Upper lobe of left lung (tissue), 6 donors: ENCODE data around the gene ELAVL2. TPM values are rescaled to one million over a fixed set of nuclear protein-coding genes. Genes with fewer than 3 reads are reported as not detected.
A peak's percentile ranks its signal among the peaks of the same experiment; 100 is the strongest.

ENCODE experiments used
- ATAC-seq, 2 donors: fragments of 200-7000 bp; cut with Tn5 transposase; one replicate each; pipeline ENCODE4 v1.9.1; 2022; ENCODE audit warnings: mild to moderate bottlenecking in 2 of 2, moderate library complexity in 2 of 2; ENCODE audit not compliant: low FRiP score in 2 of 2
- DNase-seq, 2 donors: peaks; one replicate each; pipeline ENCODE4 v3.0.0-alpha.2; 2019 to 2020
- H3K27ac ChIP-seq, 4 donors: fragments of 200-600 bp; sonication (generic); one replicate each; pipeline ENCODE4 v1.5.1; 2016 to 2019
- H3K27me3 ChIP-seq, 4 donors: fragments of 200-600 bp; sonication (generic); one replicate each; pipeline ENCODE4 v1.5.1; 2017 to 2019
- H3K36me3 ChIP-seq, 4 donors: fragments of 200-600 bp; sonication (generic); one replicate each; pipeline ENCODE4 v1.5.1; 2016 to 2019
- H3K4me1 ChIP-seq, 4 donors: fragments of 200-600 bp; sonication (generic); one replicate each; pipeline ENCODE4 v1.5.1; 2018 to 2019
- H3K4me3 ChIP-seq, 4 donors: fragments of 200-600 bp; sonication (generic); one replicate each; pipeline ENCODE4 v1.5.1; 2017 to 2019; ENCODE audit warnings: mild to moderate bottlenecking in 2 of 4, moderate library complexity in 1 of 4
- H3K9me3 ChIP-seq, 4 donors: fragments of 200-600 bp; sonication (generic); one replicate each; pipeline ENCODE4 v1.5.1; 2018 to 2019
- CTCF ChIP-seq, 6 experiments: fragments of 450-650 bp in 4 of 6; fragments of 200-600 bp in 2 of 6; sonication (generic) in 2 of 6; IDR thresholded peaks; one replicate each; pipeline ENCODE4 v1.5.1; 2016 to 2019; ENCODE audit warnings: antibody characterized with exemption in 6 of 6
- EP300 ChIP-seq, 4 donors: sonication (generic); formaldehyde crosslinking; IDR thresholded peaks; one replicate each; pipeline ENCODE4 v1.5.1; 2017; ENCODE audit warnings: antibody characterized with exemption in 4 of 4, control low read depth in 2 of 4
- POLR2A ChIP-seq, 4 donors: fragments of 450-650 bp; IDR thresholded peaks; one replicate each; pipeline ENCODE4 v1.5.1; 2016 to 2017; ENCODE audit warnings: antibody characterized with exemption in 4 of 4, mild to moderate bottlenecking in 2 of 4
- POLR2AphosphoS5 ChIP-seq, 2 donors: sonication (generic); formaldehyde crosslinking; IDR thresholded peaks; one replicate each; pipeline ENCODE4 v1.5.1; 2017; ENCODE audit warnings: antibody characterized with exemption in 2 of 2
- WGBS, 2 donors: methylation state at CpG; one replicate each; pipeline ENCODE4 v1.1.5; 2017 to 2018; 5-methylcytosine and 5-hydroxymethylcytosine counted together
- total RNA-seq, 6 donors: library from RNA; depleted of rRNA in 4 of 6; stranded (reverse); fragments of >200 nt in 4 of 6; gene quantifications; one replicate each; pipeline versions ENCODE4 v1.1.0 to v1.2.1, GENCODE V29; 2016 to 2021
- donor health status: DM: no; HTN: no; CAD: no; lungs with moderate emphysema.
- donor health status: DM: no; HTN: yes; CAD: no; lungs with severe emphysema.

The ELAVL2 gene
- total RNA-seq, 6 donors from 2014 or later, result 0.27 TPM; not detected in 5

- H3K36me3 ChIP-seq, result no peaks in the 10 kb centered on the region
- no peaks in the 10 kb centered on the region for H3K9me3 ChIP-seq
- H3K4me1 ChIP-seq, result peaks cover 5 to 39% (median 22%) of the 10 kb centered on the region in 4 donors
- DNase-seq (no peak), ATAC-seq (no peak)
- 2% methylated on average over 12 of the region's 12 CpGs for WGBS, 2 donors
- peaks cover 0 to 40% (median 21%) of the 10 kb centered on the region in 4 donors for H3K27me3 ChIP-seq
- H3K4me3 ChIP-seq, result peak overlapping the region in 3 of 4 donors; percentile 16 to 39 (median 37)
- TF ChIP-seq POLR2A (IDR thresholded peaks at IDR 0.05) (no peak), CTCF (IDR thresholded peaks at IDR 0.05) (no peak), POLR2AphosphoS5 (IDR thresholded peaks at IDR 0.05) (no peak), EP300 (IDR thresholded peaks at IDR 0.05) (no peak)
- H3K27ac ChIP-seq, result no peak overlapping the region
Observed at GRCh38 chr9:23825700-23826099, 340 bp downstream of the ELAVL2 start.

GRCh38 chr9:23824830-23825591 lies 1.0 kb downstream of the ELAVL2 start:
- no peaks in the 10 kb centered on the region for H3K9me3 ChIP-seq
- ATAC-seq, result peak in 1 of 2 donors; percentile 35
- no peaks in the 10 kb centered on the region for H3K36me3 ChIP-seq
- TF ChIP-seq POLR2A (IDR thresholded peaks at IDR 0.05) (no peak), EP300 (IDR thresholded peaks at IDR 0.05) (no peak), POLR2AphosphoS5 (IDR thresholded peaks at IDR 0.05) (no peak), CTCF (IDR thresholded peaks at IDR 0.05) (no peak)
- peak; percentile 21 to 46 for DNase-seq
- no peak overlapping the region for H3K27ac ChIP-seq
- peak overlapping the region in 2 of 4 donors; percentile 37 to 39 for H3K4me3 ChIP-seq
- H3K27me3 ChIP-seq, result peaks cover 0 to 44% (median 22%) of the 10 kb centered on the region in 4 donors
- WGBS, 2 donors, result 6 to 7% methylated on average over 16 to 25 of the region's 25 CpGs
- peaks cover 5 to 42% (median 24%) of the 10 kb centered on the region in 4 donors for H3K4me1 ChIP-seq

- H3K4me1 ChIP-seq, result peaks cover 5 to 42% (median 24%) of the 10 kb centered on the region in 4 donors
- H3K9me3 ChIP-seq, result no peaks in the 10 kb centered on the region
- ATAC-seq (no peak), DNase-seq (peak in 1 of 2 donors; percentile 49)
- no peaks in the 10 kb centered on the region for H3K36me3 ChIP-seq
- H3K27me3 ChIP-seq, result peaks cover 0 to 44% (median 22%) of the 10 kb centered on the region in 4 donors
- no peak overlapping the region for H3K27ac ChIP-seq
- no peak overlapping the region for H3K4me3 ChIP-seq
- WGBS, 2 donors, result 7 to 9% methylated on average over 36 of the region's 36 CpGs
- TF ChIP-seq POLR2AphosphoS5 (IDR thresholded peaks at IDR 0.05) (no peak), CTCF (IDR thresholded peaks at IDR 0.05) (no peak), EP300 (IDR thresholded peaks at IDR 0.05) (no peak), POLR2A (IDR thresholded peaks at IDR 0.05) (no peak)
Observed at GRCh38 chr9:23823986-23824829, 1.8 kb downstream of the ELAVL2 start.

GRCh38 chr9:23823269-23823668 lies 2.8 kb downstream of the ELAVL2 start:
- Histone ChIP-seq H3K27ac (no peak overlapping the region), H3K36me3 (no peaks in the 10 kb centered on the region), H3K27me3 (peaks cover 0 to 44% (median 22%) of the 10 kb centered on the region in 4 donors), H3K4me1 (peaks cover 5 to 42% (median 24%) of the 10 kb centered on the region in 4 donors), H3K4me3 (no peak overlapping the region), H3K9me3 (no peaks in the 10 kb centered on the region)
- 24 to 41% methylated on average over 11 of the region's 11 CpGs for WGBS, 2 donors
- TF ChIP-seq CTCF (IDR thresholded peaks at IDR 0.05), result no peak
- no peak for TF ChIP-seq POLR2AphosphoS5 (IDR thresholded peaks at IDR 0.05)
- TF ChIP-seq POLR2A (IDR thresholded peaks at IDR 0.05), result no peak
- no peak for TF ChIP-seq EP300 (IDR thresholded peaks at IDR 0.05)
- no peak for DNase-seq
- no peak for ATAC-seq
